ENCODE data around the gene GRAP2.

- no peak for TF ChIP-seq POLR2A (IDR thresholded peaks at IDR 0.05)
- no peak for TF ChIP-seq CTCF (IDR thresholded peaks at IDR 0.05)
These were observed 6.8 kb downstream of the GRAP2 start for GRCh38 chr22:39907605-39908097.
